ENCODE results near the gene TAC3.
"Not testable (repeated sequence)": the region's sequence is repeated elsewhere in the genome, so short reads cannot be mapped to it uniquely, and the experiment has no call there.

The TAC3 gene

GRCh38 chr12:56982578-56983236 is 33.6 kb downstream of the TAC3 start:
- not testable (repeated sequence) for H3K4me1 ChIP-seq (ENCODE audit: control insufficient read depth, insufficient read depth, low read length); H3K9ac ChIP-seq (ENCODE audit: low read length in 2 of 2); H3K36me3 ChIP-seq (ENCODE audit: control insufficient read depth in 2 of 2, insufficient read depth in 2 of 2, low read length in 2 of 2); H3K4me3 ChIP-seq (ENCODE audit: low read length in 2 of 2); H3K27ac ChIP-seq (ENCODE audit: low read length); H3K9me3 ChIP-seq (ENCODE audit: control insufficient read depth in 2 of 2, low read length in 2 of 2); H3K27me3 ChIP-seq (ENCODE audit: control insufficient read depth in 1 of 2, insufficient read depth in 2 of 2, low read length in 2 of 2)

DNA sequence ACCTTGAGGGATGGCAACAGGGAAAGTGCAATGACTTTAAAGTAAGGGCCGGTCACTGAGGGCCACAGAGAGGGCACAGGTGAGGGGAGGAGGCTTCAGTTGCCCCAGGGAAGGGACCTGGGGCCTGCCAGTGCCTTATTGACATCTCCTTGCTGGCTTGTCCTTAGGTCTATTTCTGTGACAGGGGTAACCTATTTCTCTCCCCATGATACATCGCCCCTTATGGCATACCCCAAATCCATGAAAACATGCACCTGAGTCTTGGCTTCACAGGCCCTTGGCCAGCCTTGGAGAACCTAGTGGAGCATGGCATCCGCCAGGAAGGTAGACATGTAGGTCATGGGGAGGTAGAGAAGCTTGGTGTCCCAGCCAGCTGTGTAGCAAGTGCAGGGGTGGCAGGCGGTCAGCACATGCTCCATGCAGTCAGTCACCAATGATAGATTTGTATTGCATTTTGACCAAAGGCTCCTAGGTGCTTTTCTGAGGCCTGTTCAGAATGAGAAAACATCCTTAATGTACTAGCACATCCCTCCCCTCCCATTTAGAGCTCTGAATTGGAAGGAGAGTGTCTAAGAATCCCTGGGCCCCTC is 35.3 kb downstream of the TAC3 start:
- Histone ChIP-seq H3K9ac (ENCODE audit: low read length in 2 of 2) (no peak overlapping the region), H3K4me3 (ENCODE audit: low read length in 2 of 2) (no peak overlapping the region), H3K36me3 (ENCODE audit: control insufficient read depth in 2 of 2, insufficient read depth in 2 of 2, low read length in 2 of 2) (no peaks in the 10 kb centered on the region), H3K9me3 (ENCODE audit: control insufficient read depth in 2 of 2, low read length in 2 of 2) (no peaks in the 10 kb centered on the region), H3K27me3 (ENCODE audit: control insufficient read depth in 1 of 2, insufficient read depth in 2 of 2, low read length in 2 of 2) (no peaks in the 10 kb centered on the region), H3K27ac (ENCODE audit: low read length) (no peak overlapping the region), H3K4me1 (ENCODE audit: control insufficient read depth, insufficient read depth, low read length) (no peaks in the 10 kb centered on the region)

- Histone ChIP-seq H3K27ac (ENCODE audit: low read length) (no peak overlapping the region), H3K9ac (ENCODE audit: low read length in 2 of 2) (no peak overlapping the region), H3K9me3 (ENCODE audit: control insufficient read depth in 2 of 2, low read length in 2 of 2) (no peaks in the 10 kb centered on the region)
Observed at GRCh38 chr12:56980268-56980667, 36.1 kb downstream of the TAC3 start.

GRCh38 chr12:56979628-56980027 is 36.7 kb downstream of the TAC3 start:
- Histone ChIP-seq H3K4me3 (ENCODE audit: low read length in 2 of 2) (no peak overlapping the region), H3K4me1 (ENCODE audit: control insufficient read depth, insufficient read depth, low read length) (no peaks in the 10 kb centered on the region), H3K9me3 (ENCODE audit: control insufficient read depth in 2 of 2, low read length in 2 of 2) (no peaks in the 10 kb centered on the region), H3K27ac (ENCODE audit: low read length) (no peak overlapping the region), H3K9ac (ENCODE audit: low read length in 2 of 2) (no peak overlapping the region), H3K27me3 (ENCODE audit: control insufficient read depth in 1 of 2, insufficient read depth in 2 of 2, low read length in 2 of 2) (no peaks in the 10 kb centered on the region), H3K36me3 (ENCODE audit: control insufficient read depth in 2 of 2, insufficient read depth in 2 of 2, low read length in 2 of 2) (no peaks in the 10 kb centered on the region)

More at GRCh38 chr12:56980268-56980667, 36.1 kb downstream of the TAC3 start:
- H3K36me3 ChIP-seq (ENCODE audit: control insufficient read depth in 2 of 2, insufficient read depth in 2 of 2, low read length in 2 of 2) = no peaks in the 10 kb centered on the region
- H3K27me3 ChIP-seq (ENCODE audit: control insufficient read depth in 1 of 2, insufficient read depth in 2 of 2, low read length in 2 of 2) = no peaks in the 10 kb centered on the region
- H3K4me3 ChIP-seq (ENCODE audit: low read length in 2 of 2) = no peak overlapping the region
- H3K4me1 ChIP-seq (ENCODE audit: control insufficient read depth, insufficient read depth, low read length) = no peaks in the 10 kb centered on the region

GRCh38 chr12:56978397-56979138 is 37.8 kb downstream of the TAC3 start:
- H3K4me1 ChIP-seq (ENCODE audit: control insufficient read depth, insufficient read depth, low read length) = no peaks in the 10 kb centered on the region
- H3K9ac ChIP-seq (ENCODE audit: low read length in 2 of 2) = no peak overlapping the region
- no peaks in the 10 kb centered on the region for H3K36me3 ChIP-seq (ENCODE audit: control insufficient read depth in 2 of 2, insufficient read depth in 2 of 2, low read length in 2 of 2)
- H3K9me3 ChIP-seq (ENCODE audit: control insufficient read depth in 2 of 2, low read length in 2 of 2) = no peaks in the 10 kb centered on the region
- H3K4me3 ChIP-seq (ENCODE audit: low read length in 2 of 2) = no peak overlapping the region
- no peak overlapping the region for H3K27ac ChIP-seq (ENCODE audit: low read length)
- no peaks in the 10 kb centered on the region for H3K27me3 ChIP-seq (ENCODE audit: control insufficient read depth in 1 of 2, insufficient read depth in 2 of 2, low read length in 2 of 2)

DNA sequence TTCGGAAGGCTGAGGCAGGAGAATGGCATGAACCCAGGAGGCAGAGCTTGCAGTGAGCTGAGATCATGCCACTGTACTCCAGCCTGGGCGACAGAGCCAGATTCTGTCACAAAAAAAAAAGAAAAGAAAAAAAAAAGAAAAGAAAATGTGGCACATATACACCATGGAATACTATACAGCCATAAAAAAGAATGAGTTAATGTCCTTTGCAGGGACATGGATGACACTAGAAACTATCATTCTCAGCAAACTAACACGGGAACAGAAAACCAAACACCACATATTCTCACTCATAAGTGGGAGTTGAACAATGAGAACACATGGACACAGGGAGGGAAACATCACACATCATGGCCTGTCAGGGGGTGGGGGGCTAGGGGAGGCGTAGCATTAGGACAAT is 39.0 kb downstream of the TAC3 start:
- not testable (repeated sequence) for H3K9me3 ChIP-seq (ENCODE audit: control insufficient read depth in 2 of 2, low read length in 2 of 2); H3K27ac ChIP-seq (ENCODE audit: low read length); H3K4me1 ChIP-seq (ENCODE audit: control insufficient read depth, insufficient read depth, low read length); H3K4me3 ChIP-seq (ENCODE audit: low read length in 2 of 2); H3K27me3 ChIP-seq (ENCODE audit: control insufficient read depth in 1 of 2, insufficient read depth in 2 of 2, low read length in 2 of 2); H3K36me3 ChIP-seq (ENCODE audit: control insufficient read depth in 2 of 2, insufficient read depth in 2 of 2, low read length in 2 of 2); H3K9ac ChIP-seq (ENCODE audit: low read length in 2 of 2)

DNA sequence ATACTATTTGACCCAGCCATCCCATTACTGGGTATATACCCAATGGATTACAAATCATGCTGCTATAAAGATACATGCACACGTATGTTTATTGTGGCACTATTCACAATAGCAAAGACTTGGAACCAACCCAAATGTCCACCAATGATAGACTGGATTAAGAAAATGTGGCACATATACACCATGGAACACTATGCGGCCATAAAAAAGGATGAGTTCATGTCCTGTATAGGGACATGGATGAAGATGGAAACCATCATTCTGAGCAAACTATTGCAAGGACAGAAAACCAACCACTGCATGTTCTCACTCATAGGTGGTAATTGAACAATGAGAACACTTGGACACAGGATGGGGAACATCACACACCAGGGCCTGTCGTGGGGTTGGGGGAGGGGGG is 42.1 kb downstream of the TAC3 start:
- H3K4me3 ChIP-seq (ENCODE audit: low read length in 2 of 2); H3K9me3 ChIP-seq (ENCODE audit: control insufficient read depth in 2 of 2, low read length in 2 of 2): not testable (repeated sequence)

DNA sequence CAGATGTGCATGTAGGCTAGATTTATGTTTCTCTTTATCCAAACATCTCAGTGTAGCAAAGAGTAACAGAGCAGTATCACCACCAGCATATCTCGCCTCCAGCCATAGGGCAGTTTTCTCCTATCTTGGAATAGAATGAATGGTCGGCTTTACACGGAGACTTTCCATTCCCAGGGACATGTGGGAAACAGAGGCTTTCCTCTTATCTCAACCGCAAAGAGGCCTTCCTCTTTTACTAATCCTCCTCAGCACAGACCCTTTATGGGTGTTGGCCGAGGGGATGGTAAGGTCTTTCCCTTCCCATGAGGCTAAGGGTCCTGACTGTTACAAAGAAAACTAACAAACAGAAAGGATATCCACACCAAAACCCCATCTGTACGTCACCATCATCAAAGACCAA is 47.4 kb downstream of the TAC3 start:
- not testable (repeated sequence) for H3K27me3 ChIP-seq (ENCODE audit: control insufficient read depth in 1 of 2, insufficient read depth in 2 of 2, low read length in 2 of 2); H3K9me3 ChIP-seq (ENCODE audit: control insufficient read depth in 2 of 2, low read length in 2 of 2); H3K4me1 ChIP-seq (ENCODE audit: control insufficient read depth, insufficient read depth, low read length); H3K4me3 ChIP-seq (ENCODE audit: low read length in 2 of 2); H3K36me3 ChIP-seq (ENCODE audit: control insufficient read depth in 2 of 2, insufficient read depth in 2 of 2, low read length in 2 of 2); H3K9ac ChIP-seq (ENCODE audit: low read length in 2 of 2); H3K27ac ChIP-seq (ENCODE audit: low read length)

More for the DNA sequence above, 42.1 kb downstream of the TAC3 start:
- H3K27me3 ChIP-seq (ENCODE audit: control insufficient read depth in 1 of 2, insufficient read depth in 2 of 2, low read length in 2 of 2); H3K4me1 ChIP-seq (ENCODE audit: control insufficient read depth, insufficient read depth, low read length); H3K27ac ChIP-seq (ENCODE audit: low read length); H3K9ac ChIP-seq (ENCODE audit: low read length in 2 of 2); H3K36me3 ChIP-seq (ENCODE audit: control insufficient read depth in 2 of 2, insufficient read depth in 2 of 2, low read length in 2 of 2): not testable (repeated sequence)

DNA sequence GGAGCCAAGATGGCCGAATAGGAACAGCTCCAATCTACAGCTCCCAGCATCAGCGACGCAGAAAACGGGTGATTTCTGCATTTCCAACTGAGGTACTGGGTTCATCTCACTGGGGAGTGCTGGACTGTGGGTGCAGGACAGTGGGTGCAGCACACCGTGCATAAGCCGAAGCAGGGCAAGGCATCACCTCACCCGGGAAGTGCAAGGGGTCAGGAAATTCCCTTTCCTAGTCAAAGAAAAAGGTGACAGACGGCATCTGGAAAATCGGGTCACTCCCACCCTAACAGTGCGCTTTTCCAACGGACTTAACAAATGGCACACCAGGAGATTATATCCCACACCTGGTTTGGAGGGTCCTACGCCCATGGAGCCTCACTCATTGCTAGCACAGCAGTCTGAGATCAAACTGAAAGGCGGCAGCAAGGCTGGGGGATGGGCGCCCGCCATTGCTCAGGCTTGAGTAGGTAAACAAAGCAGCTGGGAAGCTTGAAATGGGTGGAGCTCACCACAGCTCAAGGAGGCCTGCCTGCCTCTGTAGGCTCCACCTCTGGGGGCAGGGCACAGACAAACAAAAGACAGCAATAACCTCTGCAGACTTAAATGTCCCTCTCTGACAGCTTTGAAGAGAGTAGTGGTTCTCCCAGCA is 50.2 kb downstream of the TAC3 start:
- H3K4me3 ChIP-seq (ENCODE audit: low read length in 2 of 2); H3K27ac ChIP-seq (ENCODE audit: low read length); H3K9ac ChIP-seq (ENCODE audit: low read length in 2 of 2); H3K9me3 ChIP-seq (ENCODE audit: control insufficient read depth in 2 of 2, low read length in 2 of 2); H3K4me1 ChIP-seq (ENCODE audit: control insufficient read depth, insufficient read depth, low read length); H3K36me3 ChIP-seq (ENCODE audit: control insufficient read depth in 2 of 2, insufficient read depth in 2 of 2, low read length in 2 of 2); H3K27me3 ChIP-seq (ENCODE audit: control insufficient read depth in 1 of 2, insufficient read depth in 2 of 2, low read length in 2 of 2): not testable (repeated sequence)

GRCh38 chr12:56965124-56965523 is 51.2 kb downstream of the TAC3 start:
- H3K4me1 ChIP-seq (ENCODE audit: control insufficient read depth, insufficient read depth, low read length); H3K4me3 ChIP-seq (ENCODE audit: low read length in 2 of 2); H3K9ac ChIP-seq (ENCODE audit: low read length in 2 of 2); H3K36me3 ChIP-seq (ENCODE audit: control insufficient read depth in 2 of 2, insufficient read depth in 2 of 2, low read length in 2 of 2); H3K9me3 ChIP-seq (ENCODE audit: control insufficient read depth in 2 of 2, low read length in 2 of 2); H3K27me3 ChIP-seq (ENCODE audit: control insufficient read depth in 1 of 2, insufficient read depth in 2 of 2, low read length in 2 of 2); H3K27ac ChIP-seq (ENCODE audit: low read length): not testable (repeated sequence)

- not testable (repeated sequence) for H3K4me3 ChIP-seq (ENCODE audit: low read length in 2 of 2); H3K4me1 ChIP-seq (ENCODE audit: control insufficient read depth, insufficient read depth, low read length); H3K9me3 ChIP-seq (ENCODE audit: control insufficient read depth in 2 of 2, low read length in 2 of 2); H3K36me3 ChIP-seq (ENCODE audit: control insufficient read depth in 2 of 2, insufficient read depth in 2 of 2, low read length in 2 of 2); H3K27ac ChIP-seq (ENCODE audit: low read length); H3K27me3 ChIP-seq (ENCODE audit: control insufficient read depth in 1 of 2, insufficient read depth in 2 of 2, low read length in 2 of 2); H3K9ac ChIP-seq (ENCODE audit: low read length in 2 of 2)
Observed at GRCh38 chr12:56963557-56963956, 52.8 kb downstream of the TAC3 start.

Measured in stomach smooth muscle (tissue), 2 donors.